NCI-H1417 (cell line): ENCODE results near the gene MUC6.
"Not testable (repeated sequence)": the region's sequence is repeated elsewhere in the genome, so short reads cannot be mapped to it uniquely, and the experiment has no call there.

ENCODE experiments used
- DNase-seq, 3 experiments: peaks; one replicate each; lab custom pipeline; 2025; lab: John Stamatoyannopoulos, UW

Gene MUC6

GRCh38 chr11:987671-988070 lies 48.8 kb downstream of the MUC6 start:
- DNase-seq = no peak

- DNase-seq = no peak
Observed at GRCh38 chr11:986952-987305, 49.6 kb downstream of the MUC6 start.

GRCh38 chr11:986270-986951 lies 50.1 kb downstream of the MUC6 start:
- DNase-seq = no peak

GRCh38 chr11:985848-986247 lies 50.7 kb downstream of the MUC6 start:
- DNase-seq = no peak

- peak in 2 of 3 experiments; percentile 11 to 12 for DNase-seq
Observed at GRCh38 chr11:985406-985805, 51.1 kb downstream of the MUC6 start.

- no peak for DNase-seq
Observed at GRCh38 chr11:984546-984945, 52.0 kb downstream of the MUC6 start.

GRCh38 chr11:981764-982163 lies 54.8 kb downstream of the MUC6 start:
- DNase-seq = peak in 1 of 3 experiments; percentile 14

- peak in 2 of 3 experiments; percentile 1 to 61 for DNase-seq
Observed at GRCh38 chr11:980438-981357, 55.8 kb downstream of the MUC6 start.

- DNase-seq = no peak
Observed at GRCh38 chr11:978781-979180, 57.7 kb downstream of the MUC6 start.

- no peak for DNase-seq
Observed at GRCh38 chr11:977830-978720, 58.4 kb downstream of the MUC6 start.

GRCh38 chr11:976431-977160 lies 59.9 kb downstream of the MUC6 start:
- no peak for DNase-seq

GRCh38 chr11:975827-976226 lies 60.7 kb downstream of the MUC6 start:
- peak in 1 of 3 experiments; percentile 2 for DNase-seq

GRCh38 chr11:975376-975775 lies 61.1 kb downstream of the MUC6 start:
- not testable (repeated sequence) for DNase-seq

GRCh38 chr11:973237-973636 lies 63.3 kb downstream of the MUC6 start:
- DNase-seq = no peak

- DNase-seq = no peak
Observed at GRCh38 chr11:972523-973211, 63.9 kb downstream of the MUC6 start.

- no peak for DNase-seq
Observed at GRCh38 chr11:971731-972365, 64.7 kb downstream of the MUC6 start.

- no peak for DNase-seq
Observed at GRCh38 chr11:971092-971690, 65.3 kb downstream of the MUC6 start.

- no peak for DNase-seq
Observed at GRCh38 chr11:970319-970871, 66.1 kb downstream of the MUC6 start.

- DNase-seq = no peak
Observed at GRCh38 chr11:969651-970205, 66.8 kb downstream of the MUC6 start.
